Measurements from ENCODE around the gene IRGQ. TPM values are rescaled to one million over a fixed set of nuclear protein-coding genes. Genes with fewer than 3 reads are reported as not detected.

IRGQ gene
- total RNA-seq, 1 donor = 35.4 TPM

GRCh38 chr19:43619262-43620060, 23.5 kb upstream of the IRGQ start, which contains the start of gene ZNF428:
Gene ZNF428 (minus strand): TSS chr19:43619629. CDS start chr19:43614304, 5,325 bp downstream.
- peak; percentile 87 for DNase-seq (ENCODE audit: low read depth)
- TF ChIP-seq CTCF (IDR thresholded peaks at IDR 0.05; ENCODE audit: insufficient read depth, low read depth, low read length) = no peak
- peak within 1 kb of the TSS; percentile 68 for H3K4me3 ChIP-seq (ENCODE audit: low read depth, low read length)

- no peak for DNase-seq (ENCODE audit: low read depth)
- peak overlapping the region; percentile 68 for H3K4me3 ChIP-seq (ENCODE audit: low read depth, low read length)
- no peak for TF ChIP-seq CTCF (IDR thresholded peaks at IDR 0.05; ENCODE audit: insufficient read depth, low read depth, low read length)
These were observed 23.0 kb upstream of the IRGQ start for GRCh38 chr19:43618921-43619261.

GRCh38 chr19:43616954-43617353, 21.0 kb upstream of the IRGQ start:
- no peak overlapping the region for H3K4me3 ChIP-seq (ENCODE audit: low read depth, low read length)
- TF ChIP-seq CTCF (IDR thresholded peaks at IDR 0.05; ENCODE audit: insufficient read depth, low read depth, low read length) = no peak
- DNase-seq (ENCODE audit: low read depth) = no peak

GRCh38 chr19:43616306-43616705, 20.4 kb upstream of the IRGQ start:
- TF ChIP-seq CTCF (IDR thresholded peaks at IDR 0.05; ENCODE audit: insufficient read depth, low read depth, low read length) = no peak

GRCh38 chr19:43612374-43612773, 16.4 kb upstream of the IRGQ start:
- TF ChIP-seq CTCF (IDR thresholded peaks at IDR 0.05; ENCODE audit: insufficient read depth, low read depth, low read length) = no peak
- no peak overlapping the region for H3K4me3 ChIP-seq (ENCODE audit: low read depth, low read length)
- no peak for DNase-seq (ENCODE audit: low read depth)

More at GRCh38 chr19:43616306-43616705, 20.4 kb upstream of the IRGQ start:
- DNase-seq (ENCODE audit: low read depth) = no peak
- H3K4me3 ChIP-seq (ENCODE audit: low read depth, low read length) = no peak overlapping the region

- no peak within 1 kb of the TSS for H3K4me3 ChIP-seq (ENCODE audit: low read depth, low read length)
- no peak for TF ChIP-seq CTCF (IDR thresholded peaks at IDR 0.05; ENCODE audit: insufficient read depth, low read depth, low read length)
- DNase-seq (ENCODE audit: low read depth) = no peak
These were observed 15.9 kb upstream of the IRGQ start, which contains the start of gene SRRM5 for GRCh38 chr19:43611788-43612187. Gene SRRM5 (plus strand): TSS chr19:43612088. CDS start chr19:43612122, 34 bp downstream.
